ENCODE measurements around the gene SCN1B. TPM values are rescaled to one million over a fixed set of nuclear protein-coding genes. Genes with fewer than 3 reads are reported as not detected.

Gene SCN1B
- total and polyA plus RNA-seq, 4 donors, result 5.8 to 24.0 (median 16.7) TPM

GRCh38 chr19:35066691-35067563 lies 36.7 kb downstream of the SCN1B start:
- WGBS (ENCODE audit: insufficient coverage), result 33% methylated on average over 10 of the region's 14 CpGs

GRCh38 chr19:35068941-35069634 lies 38.8 kb downstream of the SCN1B start:
- no peak overlapping the region for H3K4me3 ChIP-seq (ENCODE audit: low read depth, low read length)
- 60% methylated on average over 4 of the region's 10 CpGs for WGBS (ENCODE audit: insufficient coverage)
- no peaks in the 10 kb centered on the region for H3K36me3 ChIP-seq (ENCODE audit: control insufficient read depth, insufficient read depth, low read length)
- H3K4me1 ChIP-seq (ENCODE audit: control insufficient read depth, insufficient read depth, low read length), result peaks cover 6% of the 10 kb centered on the region
- H3K27ac ChIP-seq (ENCODE audit: low read depth, low read length), result peak overlapping the region; percentile 54
- H3K27me3 ChIP-seq (ENCODE audit: control insufficient read depth, insufficient read depth, low read length), result peaks cover 3% of the 10 kb centered on the region
- DNase-seq (ENCODE audit: low read depth in 4 of 6, low spot score in 6 of 6), result no peak
- peaks cover 2% of the 10 kb centered on the region for H3K9me3 ChIP-seq (ENCODE audit: control insufficient read depth, insufficient read depth, low read length)

More at GRCh38 chr19:35066691-35067563, 36.7 kb downstream of the SCN1B start:
- Histone ChIP-seq H3K27ac (ENCODE audit: low read depth, low read length) (no peak overlapping the region), H3K27me3 (ENCODE audit: control insufficient read depth, insufficient read depth, low read length) (peaks cover 3% of the 10 kb centered on the region), H3K9me3 (ENCODE audit: control insufficient read depth, insufficient read depth, low read length) (peaks cover 2% of the 10 kb centered on the region), H3K4me3 (ENCODE audit: low read depth, low read length) (no peak overlapping the region), H3K36me3 (ENCODE audit: control insufficient read depth, insufficient read depth, low read length) (no peaks in the 10 kb centered on the region), H3K4me1 (ENCODE audit: control insufficient read depth, insufficient read depth, low read length) (peaks cover 6% of the 10 kb centered on the region)
- peak; percentile 36 to 94 (median 68) for DNase-seq (ENCODE audit: low read depth in 4 of 6, low spot score in 6 of 6)

GRCh38 chr19:35069696-35070095 lies 39.4 kb downstream of the SCN1B start:
- Histone ChIP-seq H3K9me3 (ENCODE audit: control insufficient read depth, insufficient read depth, low read length) (peaks cover 2% of the 10 kb centered on the region), H3K4me1 (ENCODE audit: control insufficient read depth, insufficient read depth, low read length) (peaks cover 6% of the 10 kb centered on the region), H3K4me3 (ENCODE audit: low read depth, low read length) (no peak overlapping the region), H3K27ac (ENCODE audit: low read depth, low read length) (peak overlapping the region; percentile 54), H3K36me3 (ENCODE audit: control insufficient read depth, insufficient read depth, low read length) (no peaks in the 10 kb centered on the region), H3K27me3 (ENCODE audit: control insufficient read depth, insufficient read depth, low read length) (peaks cover 3% of the 10 kb centered on the region)
- DNase-seq (ENCODE audit: low read depth in 4 of 6, low spot score in 6 of 6), result peak in 2 of 6 donors; percentile 29 to 72
- WGBS (ENCODE audit: insufficient coverage), result 80% methylated on average over 1 of the region's 1 CpG

DNA sequence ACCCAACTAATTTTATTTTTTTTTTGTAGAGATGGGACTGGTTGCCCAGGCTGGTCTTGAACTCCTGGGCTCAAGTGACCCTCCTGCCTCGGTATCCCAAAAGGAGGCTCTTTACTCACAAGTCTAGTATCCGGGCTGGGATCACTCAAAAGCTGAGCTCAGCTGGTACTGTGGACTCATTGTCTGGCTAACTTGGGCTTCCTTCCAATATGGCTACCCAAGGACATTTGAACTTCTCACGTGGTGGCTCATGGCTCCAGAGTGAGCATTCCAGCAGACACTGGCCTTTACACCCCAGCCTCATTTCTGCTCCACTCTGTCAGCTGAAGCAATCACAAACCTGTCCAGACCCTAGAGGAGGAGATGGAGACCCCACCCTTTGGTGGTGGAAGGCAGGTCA lies 40.2 kb downstream of the SCN1B start:
- Histone ChIP-seq H3K4me1 (ENCODE audit: control insufficient read depth, insufficient read depth, low read length) (peaks cover 6% of the 10 kb centered on the region), H3K36me3 (ENCODE audit: control insufficient read depth, insufficient read depth, low read length) (no peaks in the 10 kb centered on the region), H3K9me3 (ENCODE audit: control insufficient read depth, insufficient read depth, low read length) (peaks cover 2% of the 10 kb centered on the region), H3K27me3 (ENCODE audit: control insufficient read depth, insufficient read depth, low read length) (peaks cover 3% of the 10 kb centered on the region), H3K4me3 (ENCODE audit: low read depth, low read length) (no peak overlapping the region), H3K27ac (ENCODE audit: low read depth, low read length) (peak overlapping the region; percentile 36)
- 88% methylated on average over 2 of the region's 3 CpGs for WGBS (ENCODE audit: insufficient coverage)
- no peak for DNase-seq (ENCODE audit: low read depth in 4 of 6, low spot score in 6 of 6)

GRCh38 chr19:35073516-35073915 lies 43.2 kb downstream of the SCN1B start:
- DNase-seq (ENCODE audit: low read depth in 4 of 6, low spot score in 6 of 6), result no peak
- Histone ChIP-seq H3K27ac (ENCODE audit: low read depth, low read length) (no peak overlapping the region), H3K9me3 (ENCODE audit: control insufficient read depth, insufficient read depth, low read length) (peaks cover 2% of the 10 kb centered on the region), H3K27me3 (ENCODE audit: control insufficient read depth, insufficient read depth, low read length) (peaks cover 2% of the 10 kb centered on the region), H3K4me1 (ENCODE audit: control insufficient read depth, insufficient read depth, low read length) (peaks cover 2% of the 10 kb centered on the region), H3K4me3 (ENCODE audit: low read depth, low read length) (no peak overlapping the region), H3K36me3 (ENCODE audit: control insufficient read depth, insufficient read depth, low read length) (no peaks in the 10 kb centered on the region)
- 78% methylated on average over 10 of the region's 10 CpGs for WGBS (ENCODE audit: insufficient coverage)

- WGBS (ENCODE audit: insufficient coverage), result 84% methylated on average over 6 of the region's 8 CpGs
Observed at GRCh38 chr19:35073941-35074340, 43.7 kb downstream of the SCN1B start.

GRCh38 chr19:35074426-35075201 lies 44.3 kb downstream of the SCN1B start:
- H3K9me3 ChIP-seq (ENCODE audit: control insufficient read depth, insufficient read depth, low read length), result peaks cover 2% of the 10 kb centered on the region
- no peaks in the 10 kb centered on the region for H3K27me3 ChIP-seq (ENCODE audit: control insufficient read depth, insufficient read depth, low read length)
- no peaks in the 10 kb centered on the region for H3K36me3 ChIP-seq (ENCODE audit: control insufficient read depth, insufficient read depth, low read length)
- 83% methylated on average over 21 of the region's 21 CpGs for WGBS (ENCODE audit: insufficient coverage)
- H3K27ac ChIP-seq (ENCODE audit: low read depth, low read length), result no peak overlapping the region
- DNase-seq (ENCODE audit: low read depth in 4 of 6, low spot score in 6 of 6), result no peak
- no peak overlapping the region for H3K4me3 ChIP-seq (ENCODE audit: low read depth, low read length)
- H3K4me1 ChIP-seq (ENCODE audit: control insufficient read depth, insufficient read depth, low read length), result no peaks in the 10 kb centered on the region

More at GRCh38 chr19:35073941-35074340, 43.7 kb downstream of the SCN1B start:
- no peak overlapping the region for H3K4me3 ChIP-seq (ENCODE audit: low read depth, low read length)
- H3K9me3 ChIP-seq (ENCODE audit: control insufficient read depth, insufficient read depth, low read length), result peaks cover 2% of the 10 kb centered on the region
- H3K36me3 ChIP-seq (ENCODE audit: control insufficient read depth, insufficient read depth, low read length), result no peaks in the 10 kb centered on the region
- no peak for DNase-seq (ENCODE audit: low read depth in 4 of 6, low spot score in 6 of 6)
- H3K27ac ChIP-seq (ENCODE audit: low read depth, low read length), result no peak overlapping the region
- no peaks in the 10 kb centered on the region for H3K27me3 ChIP-seq (ENCODE audit: control insufficient read depth, insufficient read depth, low read length)
- no peaks in the 10 kb centered on the region for H3K4me1 ChIP-seq (ENCODE audit: control insufficient read depth, insufficient read depth, low read length)

DNA sequence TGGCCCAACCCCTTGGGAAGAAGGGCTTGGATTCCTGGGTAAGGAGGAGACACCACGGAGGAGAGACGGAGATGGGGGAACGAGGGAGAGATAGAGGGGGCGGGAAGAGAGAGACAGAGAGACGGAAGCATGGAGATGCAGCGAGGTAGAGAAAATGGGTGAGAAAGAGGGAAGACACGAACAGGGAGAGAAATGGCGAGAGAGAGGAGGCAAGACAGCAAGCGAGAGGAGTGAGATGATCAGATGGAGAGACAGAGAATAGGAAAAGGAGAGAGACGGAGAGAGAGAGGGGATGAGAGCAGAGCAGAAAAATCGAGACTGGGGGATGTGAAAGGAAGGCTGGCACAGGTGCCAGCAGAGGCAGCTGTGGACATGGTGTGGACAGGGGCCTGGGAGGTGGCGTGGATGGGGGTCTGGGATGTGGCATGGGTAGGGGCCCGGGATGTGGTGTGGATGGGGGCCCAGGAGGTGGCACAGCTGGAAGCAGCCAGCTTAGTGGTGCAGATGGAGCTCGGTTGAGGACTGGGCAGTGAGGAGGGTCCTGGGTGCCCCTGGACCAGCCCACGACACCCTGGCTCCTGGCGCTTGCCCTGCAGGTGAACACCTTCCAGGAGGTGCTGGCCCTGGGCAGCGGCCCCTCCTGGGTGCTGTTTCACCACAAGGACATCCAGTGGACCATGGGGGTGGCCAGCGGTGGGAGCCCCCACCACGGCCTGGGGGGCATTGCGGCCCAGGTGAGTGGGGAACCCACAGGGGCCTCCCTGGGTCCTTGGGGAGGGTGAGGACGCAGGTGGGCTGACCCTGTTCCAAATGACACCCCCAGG lies 45.1 kb downstream of the SCN1B start:
- DNase-seq (ENCODE audit: low read depth in 4 of 6, low spot score in 6 of 6), result no peak
- Histone ChIP-seq H3K4me3 (ENCODE audit: low read depth, low read length) (no peak overlapping the region), H3K27me3 (ENCODE audit: control insufficient read depth, insufficient read depth, low read length) (no peaks in the 10 kb centered on the region), H3K27ac (ENCODE audit: low read depth, low read length) (no peak overlapping the region), H3K9me3 (ENCODE audit: control insufficient read depth, insufficient read depth, low read length) (peaks cover 2% of the 10 kb centered on the region), H3K36me3 (ENCODE audit: control insufficient read depth, insufficient read depth, low read length) (peaks cover 3% of the 10 kb centered on the region), H3K4me1 (ENCODE audit: control insufficient read depth, insufficient read depth, low read length) (no peaks in the 10 kb centered on the region)
- WGBS (ENCODE audit: insufficient coverage), result 86% methylated on average over 21 of the region's 21 CpGs

DNA sequence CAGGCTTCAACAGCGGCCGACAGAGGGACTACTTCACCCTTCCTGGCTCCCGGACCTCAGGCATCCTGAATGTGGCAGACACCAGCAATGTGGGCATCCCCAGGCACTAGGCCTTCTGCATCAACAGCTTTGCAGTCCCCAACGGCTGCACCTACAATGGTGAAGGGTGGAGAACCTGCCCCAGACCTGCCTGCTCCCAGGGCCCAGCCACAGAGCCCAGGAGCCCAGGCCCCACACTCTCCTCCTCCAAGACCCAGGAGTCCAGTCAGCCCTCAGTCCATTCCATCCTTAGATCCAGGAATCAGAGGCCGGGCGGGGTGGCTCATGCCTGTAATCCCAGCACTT lies 45.7 kb downstream of the SCN1B start:
- H3K4me3 ChIP-seq (ENCODE audit: low read depth, low read length), result no peak overlapping the region
- no peaks in the 10 kb centered on the region for H3K27me3 ChIP-seq (ENCODE audit: control insufficient read depth, insufficient read depth, low read length)
- no peak for DNase-seq (ENCODE audit: low read depth in 4 of 6, low spot score in 6 of 6)
- no peaks in the 10 kb centered on the region for H3K9me3 ChIP-seq (ENCODE audit: control insufficient read depth, insufficient read depth, low read length)
- no peak overlapping the region for H3K27ac ChIP-seq (ENCODE audit: low read depth, low read length)
- 76% methylated on average over 6 of the region's 6 CpGs for WGBS (ENCODE audit: insufficient coverage)
- H3K36me3 ChIP-seq (ENCODE audit: control insufficient read depth, insufficient read depth, low read length), result peaks cover 3% of the 10 kb centered on the region
- no peaks in the 10 kb centered on the region for H3K4me1 ChIP-seq (ENCODE audit: control insufficient read depth, insufficient read depth, low read length)

Measured in spinal cord (tissue), 10 donors.